ENCODE measurements around the gene NBPF9. TPM values are rescaled to one million over a fixed set of nuclear protein-coding genes. Genes with fewer than 3 reads are reported as not detected.
"Not testable (repeated sequence)": the region's sequence is repeated elsewhere in the genome, so short reads cannot be mapped to it uniquely, and the experiment has no call there.

NBPF9 gene
- total RNA-seq (2014; rRNA removed; shearing (Covaris generic)) = 7.7 and 7.9 TPM in 2 replicates

DNA sequence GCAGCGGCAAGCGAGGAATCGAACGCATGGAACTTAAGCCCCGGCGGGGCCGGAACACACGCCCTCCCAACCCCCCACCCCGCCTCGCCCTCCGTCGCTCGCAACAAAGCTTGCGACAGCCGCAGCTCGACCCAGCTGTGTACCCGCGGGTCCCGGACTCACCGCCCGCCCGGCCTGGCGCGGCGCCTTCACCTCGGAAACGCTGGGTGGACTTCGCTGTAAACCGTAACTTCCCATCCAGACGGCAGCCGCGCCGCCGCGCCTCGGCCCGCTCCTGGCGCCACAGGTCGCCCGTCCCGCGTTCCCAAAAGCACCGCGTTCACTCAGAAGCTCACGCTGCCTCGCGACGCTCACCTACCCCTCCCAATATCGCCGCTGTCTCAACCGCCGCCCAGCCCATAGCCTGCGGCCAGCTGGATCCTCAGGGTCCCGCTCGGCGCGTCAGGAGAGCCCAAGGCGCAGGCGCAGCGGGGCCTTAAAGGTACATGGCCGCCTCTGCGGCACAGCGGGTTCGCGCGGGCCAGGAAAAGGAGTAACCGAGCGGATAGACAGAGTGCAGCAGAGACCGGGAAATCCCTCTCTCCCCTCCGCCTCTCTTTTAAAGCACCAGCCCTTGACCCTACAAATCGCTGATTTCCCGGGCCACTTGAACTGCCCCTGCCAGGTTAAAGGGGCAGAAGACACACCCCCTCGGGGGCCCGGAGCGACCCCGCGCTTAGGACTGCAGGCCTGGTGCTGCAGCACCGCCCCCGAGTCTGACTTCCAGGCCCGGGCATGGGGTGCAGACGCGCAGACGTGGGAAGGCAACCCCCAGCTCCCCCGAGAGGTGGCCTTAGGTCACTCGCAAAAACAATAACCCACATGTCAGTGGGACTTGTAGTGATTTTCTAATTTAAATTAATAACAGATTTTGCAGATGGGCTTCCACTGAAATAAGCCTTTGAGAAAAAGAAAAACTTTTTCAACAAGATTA, at the start of gene NBPF9:
Gene NBPF9 (minus strand): TSS at position 443 of the 973 bp plus-strand sequence. CDS start 21,412 bp downstream, outside the sequence.
- DNase-seq (ENCODE audit: low spot score) = peak; percentile 30

DNA sequence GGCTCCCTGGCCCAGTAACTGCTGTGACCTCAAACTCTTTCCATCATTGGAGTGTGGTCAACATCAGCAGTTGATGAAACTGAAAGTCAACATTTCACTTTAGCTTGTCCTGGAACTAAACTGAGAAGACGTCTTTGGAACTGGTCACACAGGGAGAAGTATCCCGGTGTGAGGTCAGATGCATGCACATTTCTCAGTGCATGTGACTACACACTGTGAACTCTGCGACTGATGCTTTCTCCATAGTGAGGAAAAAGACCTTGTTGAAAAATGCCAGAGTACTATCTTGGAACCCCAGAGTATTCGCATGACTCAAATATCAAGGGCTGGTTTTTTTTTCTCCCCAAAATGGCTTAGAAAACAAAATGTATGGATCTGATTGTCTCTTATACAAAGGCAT, 46.6 kb upstream of the NBPF9 start:
- DNase-seq (ENCODE audit: low spot score) = not testable (repeated sequence)

GRCh38 chr1:149137585-149137984, 34.2 kb upstream of the NBPF9 start:
- DNase-seq (ENCODE audit: low spot score) = not testable (repeated sequence)

DNA sequence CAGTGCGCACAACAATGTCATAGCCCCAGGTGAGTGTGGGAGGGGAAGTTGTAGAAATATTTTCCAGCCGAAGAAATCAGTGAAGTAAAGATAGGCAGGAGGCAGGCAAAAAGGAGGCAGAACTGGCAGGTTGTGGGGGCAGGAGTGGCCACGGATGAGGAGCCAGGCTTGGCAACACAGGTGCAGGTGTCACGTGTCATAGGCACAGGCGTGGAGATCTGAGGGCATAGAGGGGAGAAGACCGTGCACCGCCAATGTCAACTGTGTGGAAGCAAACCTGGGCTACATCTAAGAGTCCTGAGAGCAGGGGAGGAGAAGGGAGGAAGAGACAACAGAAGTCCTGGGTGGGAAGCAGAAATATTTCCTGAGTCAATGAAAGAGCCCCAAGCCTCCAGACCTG, 27.6 kb upstream of the NBPF9 start:
- DNase-seq (ENCODE audit: low spot score) = not testable (repeated sequence)

- not testable (repeated sequence) for DNase-seq (ENCODE audit: low spot score)
These were observed 25.9 kb upstream of the NBPF9 start for GRCh38 chr1:149129245-149129644.

DNA sequence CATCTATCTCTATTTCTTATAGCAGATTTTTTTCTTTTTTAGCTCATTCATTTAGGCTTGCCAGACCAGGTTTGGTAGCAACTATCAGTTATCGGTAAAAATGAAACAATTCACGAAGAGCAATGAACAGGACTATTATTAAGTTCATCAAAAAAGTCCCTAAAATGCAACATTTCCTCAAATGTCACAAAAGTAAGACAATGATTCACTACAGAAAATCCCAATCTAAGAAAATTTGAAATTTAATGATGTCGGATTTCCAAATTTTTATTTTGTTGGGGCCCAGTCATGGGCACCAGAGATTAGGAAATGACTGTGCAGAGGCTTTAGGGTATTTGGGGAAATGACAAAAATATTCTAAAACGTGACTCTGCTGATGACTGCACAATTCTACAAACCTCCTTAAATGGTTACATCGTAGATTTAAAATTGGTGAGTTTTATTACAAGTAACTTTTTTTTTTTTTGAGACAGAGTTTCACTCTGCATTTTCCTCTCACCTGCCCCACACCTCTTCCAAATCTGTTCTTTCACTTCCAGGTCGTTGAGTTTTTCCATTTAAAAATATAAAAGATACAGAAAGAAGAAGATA, 23.3 kb upstream of the NBPF9 start:
- not testable (repeated sequence) for DNase-seq (ENCODE audit: low spot score)

- DNase-seq (ENCODE audit: low spot score) = peak; percentile 30
These were observed 20.9 kb upstream of the NBPF9 start for GRCh38 chr1:149123948-149124926.

GRCh38 chr1:149112828-149113227, 9.5 kb upstream of the NBPF9 start:
- not testable (repeated sequence) for DNase-seq (ENCODE audit: low spot score)

DNA sequence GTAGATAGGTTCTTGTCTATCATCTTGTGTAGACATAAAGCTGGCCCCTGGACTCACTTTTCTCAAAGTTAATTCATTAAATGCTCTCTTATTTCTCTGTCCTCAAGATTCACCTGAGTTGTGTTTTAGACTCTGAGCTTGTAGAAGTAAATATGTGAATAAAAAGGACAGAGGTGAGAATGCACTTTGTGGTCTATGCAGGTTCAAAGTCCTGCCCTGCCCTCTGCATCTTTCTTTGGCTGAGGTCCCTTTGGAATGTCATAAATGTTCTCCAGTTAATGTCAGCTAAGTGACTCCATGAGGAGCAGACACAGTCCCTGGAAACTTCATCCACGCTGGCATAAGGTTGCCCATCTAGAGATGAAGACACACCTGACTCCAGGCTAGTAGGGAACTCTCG, 7.0 kb upstream of the NBPF9 start:
- peak; percentile 36 for DNase-seq (ENCODE audit: low spot score)

- not testable (repeated sequence) for DNase-seq (ENCODE audit: low spot score)
These were observed 777 bp downstream of the NBPF9 start for GRCh38 chr1:149102574-149102973.

DNA sequence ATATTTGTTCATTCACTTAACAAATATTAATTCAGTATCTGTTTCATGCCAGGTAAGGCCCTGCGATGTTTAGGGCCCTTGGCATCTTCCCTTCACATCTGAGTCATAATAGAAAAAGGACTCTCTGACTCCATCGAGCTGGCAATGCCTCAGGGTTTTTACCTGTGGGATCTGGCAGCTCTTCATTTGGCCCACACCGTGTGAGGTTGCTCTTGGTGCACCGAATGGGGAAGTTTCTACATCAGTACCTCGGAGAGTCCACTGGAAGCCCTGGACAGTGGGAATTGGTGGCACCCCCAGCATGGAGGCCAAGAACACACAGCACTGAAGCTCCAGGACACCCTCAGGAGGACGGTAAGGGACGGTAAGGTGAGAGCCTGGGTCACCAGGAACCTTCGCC, 5.1 kb downstream of the NBPF9 start:
- not testable (repeated sequence) for DNase-seq (ENCODE audit: low spot score)

DNA sequence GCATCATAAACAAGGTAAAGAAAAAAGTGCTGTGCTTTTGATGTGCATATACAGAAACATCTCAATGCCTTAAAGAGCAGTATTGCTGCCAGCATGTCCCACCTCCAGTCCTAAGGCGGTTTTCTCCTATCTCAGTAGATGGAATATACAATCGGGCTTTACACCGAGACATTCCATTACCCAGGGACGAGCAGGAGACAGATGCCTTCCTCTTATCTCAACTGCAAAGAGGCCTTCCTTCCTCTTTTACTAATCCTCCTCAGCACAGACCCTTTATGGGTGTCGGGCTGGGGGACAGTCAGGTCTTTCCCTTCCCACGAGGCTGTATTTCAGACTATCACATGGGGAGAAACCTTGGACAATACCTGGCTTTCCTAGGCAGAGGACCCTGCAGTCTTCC, 10.2 kb downstream of the NBPF9 start:
- not testable (repeated sequence) for DNase-seq (ENCODE audit: low spot score)

GRCh38 chr1:149075505-149076127, 27.7 kb downstream of the NBPF9 start:
- DNase-seq (ENCODE audit: low spot score) = not testable (repeated sequence)

- DNase-seq (ENCODE audit: low spot score) = not testable (repeated sequence)
These were observed 38.7 kb downstream of the NBPF9 start for GRCh38 chr1:149064611-149065010.

DNA sequence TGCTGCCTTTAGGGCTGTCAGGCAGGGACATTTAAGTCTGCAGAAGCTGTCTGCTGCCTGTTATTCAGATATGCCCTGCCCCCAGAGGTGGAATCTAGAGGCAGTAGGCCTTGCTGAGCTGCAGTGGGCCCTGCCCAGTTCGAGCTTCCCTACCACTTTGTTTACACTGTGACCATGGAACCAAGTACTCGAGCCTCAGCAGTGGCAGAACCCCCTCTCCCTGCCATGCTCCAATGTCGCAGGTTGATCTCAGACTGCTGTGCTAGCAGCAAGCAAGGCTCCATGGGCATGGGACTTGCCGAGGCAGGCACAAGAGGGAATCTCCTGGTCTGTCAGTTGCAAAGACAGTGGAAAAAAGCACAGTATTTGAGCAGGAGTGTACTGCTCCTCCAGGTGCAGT, 60.3 kb downstream of the NBPF9 start:
- not testable (repeated sequence) for DNase-seq (ENCODE audit: low spot score)

- not testable (repeated sequence) for DNase-seq (ENCODE audit: low spot score)
These were observed 69.4 kb downstream of the NBPF9 start for GRCh38 chr1:149033916-149034315.

DNA sequence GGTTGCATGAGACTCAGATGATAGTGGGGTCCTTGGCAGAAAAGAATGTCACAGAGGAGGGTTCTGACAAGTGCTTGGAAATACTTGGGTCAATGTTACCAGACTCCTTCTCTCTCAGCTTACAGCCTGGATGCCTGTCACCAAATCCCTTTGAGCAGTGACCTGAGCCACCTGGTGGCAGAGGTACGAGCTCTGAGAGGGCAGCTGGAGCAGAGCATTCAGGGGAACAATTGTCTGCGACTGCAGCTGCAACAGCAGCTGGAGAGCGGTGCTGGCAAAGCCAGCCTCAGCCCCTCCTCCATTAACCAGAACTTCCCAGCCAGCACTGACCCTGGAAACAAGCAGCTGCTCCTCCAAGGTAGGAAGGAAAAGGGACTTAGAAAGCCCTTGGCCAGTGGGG, 79.0 kb downstream of the NBPF9 start:
- not testable (repeated sequence) for DNase-seq (ENCODE audit: low spot score)

DNA sequence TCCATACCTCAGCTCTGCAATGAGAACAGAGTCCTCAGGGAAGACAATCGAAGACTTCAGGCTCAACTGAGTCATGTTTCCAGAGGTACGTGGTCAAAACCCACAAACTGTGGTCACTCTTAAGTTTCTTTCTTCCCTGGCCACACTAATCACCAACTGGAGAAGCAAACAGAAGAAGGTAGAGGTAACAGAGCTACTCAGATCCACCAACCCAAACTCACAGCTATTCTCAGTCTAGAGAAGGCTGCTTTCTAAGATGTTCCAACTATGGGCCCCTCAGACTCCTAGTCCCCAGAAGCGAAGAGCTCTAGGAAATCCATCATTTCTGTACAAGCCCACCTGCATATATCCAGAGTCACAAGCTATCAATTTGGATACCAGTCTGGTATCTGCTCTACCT, 84.8 kb downstream of the NBPF9 start:
- not testable (repeated sequence) for DNase-seq (ENCODE audit: low spot score)

DNA sequence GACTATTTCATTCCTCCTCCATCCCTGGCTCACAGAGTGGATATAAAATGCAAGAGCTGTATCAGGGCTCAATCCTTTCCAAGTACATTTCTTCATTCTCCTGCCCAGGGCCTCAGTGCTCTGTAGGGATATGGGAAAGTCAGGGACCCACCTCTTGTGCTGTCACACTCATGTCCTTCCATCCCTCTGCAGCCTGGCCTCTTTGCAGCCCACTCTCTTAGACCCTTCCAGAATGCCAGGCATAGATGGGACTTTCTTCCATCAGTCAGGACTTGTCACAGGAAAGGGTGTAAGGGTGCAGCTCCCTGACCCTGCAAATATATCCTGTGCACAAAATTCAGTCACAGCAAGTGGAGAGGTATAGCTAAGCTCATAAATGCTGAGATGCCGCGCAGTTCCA, 86.7 kb downstream of the NBPF9 start:
- DNase-seq (ENCODE audit: low spot score) = not testable (repeated sequence)

DNA sequence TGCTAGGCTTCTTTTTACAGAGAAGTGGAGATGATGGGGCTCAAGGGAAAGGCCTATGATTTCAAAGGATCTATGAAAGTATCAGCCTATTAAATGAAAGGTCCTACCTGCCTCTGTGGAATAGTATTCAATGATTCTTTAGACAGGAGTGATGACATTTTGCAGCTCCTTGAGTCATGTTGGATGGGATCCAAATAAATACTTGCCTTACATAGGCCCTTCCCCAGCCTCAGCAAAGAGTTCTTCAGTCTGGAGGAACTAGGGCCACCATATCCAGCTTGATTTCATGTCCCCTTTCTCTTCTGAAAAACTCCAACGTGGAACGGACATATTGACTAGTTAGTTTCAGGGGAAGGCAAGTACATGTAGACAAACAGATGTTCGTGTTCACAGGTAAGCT, 87.8 kb downstream of the NBPF9 start:
- DNase-seq (ENCODE audit: low spot score) = not testable (repeated sequence)

DNA sequence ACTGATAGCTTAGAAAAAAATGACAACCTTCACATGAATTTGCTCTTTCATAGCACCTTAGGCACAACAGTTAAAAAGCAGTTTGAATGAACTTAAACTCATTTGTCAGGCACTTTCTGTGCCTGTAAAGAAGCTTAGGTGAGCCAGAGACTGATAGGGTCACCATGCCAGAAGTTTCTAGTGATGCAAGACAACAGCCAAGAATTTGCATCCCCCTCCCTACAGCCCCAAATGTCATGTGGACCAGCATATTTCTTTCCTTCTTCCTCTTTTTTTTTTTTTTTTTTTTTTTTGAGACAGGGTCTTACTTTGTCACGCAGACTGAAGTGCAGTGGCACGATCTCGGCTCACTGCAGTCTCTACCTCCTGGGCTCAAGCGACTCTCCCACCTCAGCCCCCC, 89.8 kb downstream of the NBPF9 start:
- DNase-seq (ENCODE audit: low spot score) = not testable (repeated sequence)

All from HT-29 (cell line).